ENCODE results near the gene STX18.
A peak's percentile ranks its signal among the peaks of the same experiment; 100 is the strongest.

STX18 gene

GRCh38 chr4:4394644-4395043, 147.2 kb downstream of the STX18 start:
- DNase-seq, result peak; percentile 5
- TF ChIP-seq CTCF (IDR thresholded peaks at IDR 0.05; ENCODE audit: low read depth, low read length, missing control alignments), result no peak
- Histone ChIP-seq H3K36me3 (replicated peaks) (no peaks in the 10 kb centered on the region), H3K27ac (no peak overlapping the region), H3K27me3 (replicated peaks) (peaks cover 24% of the 10 kb centered on the region), H3K4me3 (ENCODE audit: low read depth, low read length) (no peak overlapping the region)
- in situ Hi-C loops (cut with HindIII; ENCODE audit: low pct_ligation_motif_present, low sequenced_read_pairs), result no loop called here

DNA sequence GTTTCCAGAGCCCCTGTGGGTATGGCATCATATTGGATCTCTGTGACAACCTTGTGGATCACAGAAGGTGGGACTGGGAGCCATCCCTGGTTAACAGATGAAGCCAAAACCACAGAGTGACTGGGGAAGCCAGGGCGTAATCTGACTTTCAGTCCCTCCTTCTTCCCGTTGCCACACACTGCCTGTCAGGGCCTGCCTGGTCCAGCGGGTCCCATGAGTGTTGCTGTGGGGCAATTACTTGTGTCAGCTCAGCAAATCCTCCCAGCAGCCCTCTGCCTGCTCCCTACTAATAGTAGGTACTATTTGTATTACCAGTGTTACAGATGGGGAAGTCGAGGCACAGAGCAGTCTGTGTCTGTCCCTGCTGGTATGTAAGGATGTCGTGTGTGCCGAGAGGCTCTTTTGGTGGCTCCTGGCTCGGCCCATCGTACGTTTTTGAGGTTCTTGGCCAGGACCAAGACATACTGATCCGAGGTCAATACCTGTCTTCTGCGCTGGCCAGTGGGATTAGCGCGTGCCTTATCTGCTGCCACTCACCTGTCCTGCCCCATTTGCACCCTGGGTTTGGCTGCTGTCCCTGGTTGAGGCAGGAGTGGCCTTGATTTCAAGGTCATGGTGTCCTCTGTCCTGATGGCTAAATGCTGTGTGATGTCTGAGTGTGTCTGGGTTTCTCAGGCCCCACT, 149.2 kb downstream of the STX18 start:
- no peaks in the 10 kb centered on the region for H3K36me3 ChIP-seq (replicated peaks)
- no peak for DNase-seq
- H3K4me3 ChIP-seq (ENCODE audit: low read depth, low read length), result no peak overlapping the region
- peaks cover 36% of the 10 kb centered on the region for H3K27me3 ChIP-seq (replicated peaks)
- TF ChIP-seq CTCF (IDR thresholded peaks at IDR 0.05; ENCODE audit: low read depth, low read length, missing control alignments), result no peak
- no peak overlapping the region for H3K27ac ChIP-seq
- in situ Hi-C loops (cut with HindIII; ENCODE audit: low pct_ligation_motif_present, low sequenced_read_pairs), result no loop called here

- H3K27me3 ChIP-seq (replicated peaks), result peaks cover 40% of the 10 kb centered on the region
- no peak for TF ChIP-seq CTCF (IDR thresholded peaks at IDR 0.05; ENCODE audit: low read depth, low read length, missing control alignments)
- no peak overlapping the region for H3K27ac ChIP-seq
- no peak for DNase-seq
- in situ Hi-C loops (cut with HindIII; ENCODE audit: low pct_ligation_motif_present, low sequenced_read_pairs), result no loop called here
- H3K36me3 ChIP-seq (replicated peaks), result no peaks in the 10 kb centered on the region
- H3K4me3 ChIP-seq (ENCODE audit: low read depth, low read length), result no peak overlapping the region
Observed at GRCh38 chr4:4391866-4392265, 150.0 kb downstream of the STX18 start.

- H3K27me3 ChIP-seq (replicated peaks), result peaks cover 43% of the 10 kb centered on the region
- in situ Hi-C loops (cut with HindIII; ENCODE audit: low pct_ligation_motif_present, low sequenced_read_pairs), result no loop called here
- DNase-seq, result no peak
- no peak overlapping the region for H3K4me3 ChIP-seq (ENCODE audit: low read depth, low read length)
- no peak overlapping the region for H3K27ac ChIP-seq
- TF ChIP-seq CTCF (IDR thresholded peaks at IDR 0.05; ENCODE audit: low read depth, low read length, missing control alignments), result no peak
- no peaks in the 10 kb centered on the region for H3K36me3 ChIP-seq (replicated peaks)
Observed at GRCh38 chr4:4390515-4391240, 151.2 kb downstream of the STX18 start.

DNA sequence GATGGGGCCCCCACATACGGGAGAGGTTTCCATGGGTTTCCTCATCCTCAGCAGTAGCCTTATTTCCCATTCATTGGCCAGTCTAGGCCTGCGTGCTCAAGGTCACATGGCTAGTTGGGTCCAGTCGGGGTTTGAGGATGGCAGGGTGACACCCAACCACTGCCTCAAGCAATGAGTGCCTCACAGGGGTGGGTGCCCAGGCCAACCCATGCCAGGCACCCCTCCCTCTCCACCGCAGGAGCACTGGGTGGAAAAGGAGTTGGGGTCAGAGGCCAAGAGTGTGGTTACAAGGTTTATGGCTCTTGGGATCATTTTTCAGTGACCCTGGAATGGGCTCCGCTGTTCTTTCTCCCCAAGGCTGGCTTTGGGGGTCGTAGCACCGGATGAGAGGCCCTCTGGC, 151.8 kb downstream of the STX18 start:
- in situ Hi-C loops (cut with HindIII; ENCODE audit: low pct_ligation_motif_present, low sequenced_read_pairs), result no loop called here
- H3K27me3 ChIP-seq (replicated peaks), result peaks cover 43% of the 10 kb centered on the region
- TF ChIP-seq CTCF (IDR thresholded peaks at IDR 0.05; ENCODE audit: low read depth, low read length, missing control alignments), result no peak

More for the DNA sequence above, 151.8 kb downstream of the STX18 start:
- no peaks in the 10 kb centered on the region for H3K36me3 ChIP-seq (replicated peaks)
- DNase-seq, result no peak
- H3K4me3 ChIP-seq (ENCODE audit: low read depth, low read length), result no peak overlapping the region
- H3K27ac ChIP-seq, result no peak overlapping the region

All from brain microvascular endothelial cell (primary cell).